ENCODE results near the gene LAMA5.

LAMA5 gene

DNA sequence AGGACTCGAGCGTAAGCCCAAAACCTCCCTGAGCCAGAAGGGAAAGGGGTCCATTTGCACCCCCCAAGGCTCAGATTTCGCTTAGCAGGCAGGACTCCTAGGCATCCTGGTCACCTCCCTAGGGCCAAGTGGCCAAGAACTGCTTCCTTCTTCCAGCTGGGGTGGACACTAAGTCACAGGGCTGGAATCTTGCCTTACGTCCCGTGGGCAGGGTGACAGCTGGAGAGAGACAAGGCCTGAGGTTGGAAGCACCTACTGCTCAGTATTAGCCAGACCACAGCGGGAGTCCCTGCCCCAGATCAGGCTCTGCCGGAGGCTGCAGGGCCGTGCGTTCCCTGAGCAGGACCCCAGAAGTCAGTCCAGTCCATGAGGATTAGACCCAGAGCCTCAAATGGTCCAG, 19.7 kb downstream of the LAMA5 start:
- Histone ChIP-seq H3K9ac (ENCODE audit: low read depth, low read length) (no peak overlapping the region), H3K9me3 (ENCODE audit: insufficient read depth, low read length, severe bottlenecking) (peaks cover 2% of the 10 kb centered on the region), H3K27me3 (ENCODE audit: insufficient read depth, low read length, poor library complexity) (no peaks in the 10 kb centered on the region), H3K36me3 (ENCODE audit: insufficient read depth, low read length) (no peaks in the 10 kb centered on the region), H3K4me3 (ENCODE audit: low read depth in 1 of 2, low read length in 2 of 2) (no peak overlapping the region), H3K4me1 (ENCODE audit: insufficient read depth, low read length) (no peaks in the 10 kb centered on the region), H3K4me2 (ENCODE audit: insufficient read depth, low read length) (no peak overlapping the region), H3K27ac (ENCODE audit: low read length) (no peak overlapping the region), H2AFZ (ENCODE audit: low read depth, low read length) (no peak overlapping the region), H3K79me2 (ENCODE audit: insufficient read depth, low read length) (no peaks in the 10 kb centered on the region), H4K20me1 (ENCODE audit: insufficient read depth, low read length) (no peaks in the 10 kb centered on the region; the same call in 1 of the 2 replicates)
- ATAC-seq (ENCODE audit: insufficient read depth, low read depth) (no peak), DNase-seq (no peak)
- no peak for TF ChIP-seq EZH2 (IDR thresholded peaks at IDR 0.05; ENCODE audit: borderline replicate concordance, low read depth, low read length, severe bottlenecking)
- TF ChIP-seq, protein P1, sequence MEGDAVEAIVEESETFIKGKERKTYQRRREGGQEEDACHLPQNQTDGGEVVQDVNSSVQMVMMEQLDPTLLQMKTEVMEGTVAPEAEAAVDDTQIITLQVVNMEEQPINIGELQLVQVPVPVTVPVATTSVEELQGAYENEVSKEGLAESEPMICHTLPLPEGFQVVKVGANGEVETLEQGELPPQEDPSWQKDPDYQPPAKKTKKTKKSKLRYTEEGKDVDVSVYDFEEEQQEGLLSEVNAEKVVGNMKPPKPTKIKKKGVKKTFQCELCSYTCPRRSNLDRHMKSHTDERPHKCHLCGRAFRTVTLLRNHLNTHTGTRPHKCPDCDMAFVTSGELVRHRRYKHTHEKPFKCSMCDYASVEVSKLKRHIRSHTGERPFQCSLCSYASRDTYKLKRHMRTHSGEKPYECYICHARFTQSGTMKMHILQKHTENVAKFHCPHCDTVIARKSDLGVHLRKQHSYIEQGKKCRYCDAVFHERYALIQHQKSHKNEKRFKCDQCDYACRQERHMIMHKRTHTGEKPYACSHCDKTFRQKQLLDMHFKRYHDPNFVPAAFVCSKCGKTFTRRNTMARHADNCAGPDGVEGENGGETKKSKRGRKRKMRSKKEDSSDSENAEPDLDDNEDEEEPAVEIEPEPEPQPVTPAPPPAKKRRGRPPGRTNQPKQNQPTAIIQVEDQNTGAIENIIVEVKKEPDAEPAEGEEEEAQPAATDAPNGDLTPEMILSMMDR (IDR thresholded peaks at IDR 0.05; ENCODE audit: borderline replicate concordance, extremely low read depth, low read length, poor library complexity, severe bottlenecking): no peak

DNA sequence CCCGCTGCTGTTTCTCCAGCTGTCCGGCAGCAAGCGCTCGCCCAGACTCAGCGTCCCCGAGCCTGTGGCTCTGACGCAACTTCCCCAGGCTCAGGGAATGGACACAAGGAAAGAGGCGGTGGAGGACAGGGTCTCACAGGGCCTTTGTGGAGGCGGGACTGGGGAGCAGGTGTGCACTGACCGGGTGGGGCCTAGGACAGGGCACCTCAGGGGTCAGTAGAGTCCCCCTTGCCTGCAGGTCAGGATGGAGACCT, 20.0 kb downstream of the LAMA5 start:
- no peak overlapping the region for H3K4me3 ChIP-seq (ENCODE audit: low read depth in 1 of 2, low read length in 2 of 2)
- H3K27me3 ChIP-seq (ENCODE audit: insufficient read depth, low read length, poor library complexity): no peaks in the 10 kb centered on the region
- no peak for TF ChIP-seq EZH2 (IDR thresholded peaks at IDR 0.05; ENCODE audit: borderline replicate concordance, low read depth, low read length, severe bottlenecking)
- TF ChIP-seq, protein P1 (IDR thresholded peaks at IDR 0.05; ENCODE audit: borderline replicate concordance, extremely low read depth, low read length, poor library complexity, severe bottlenecking): no peak
- DNase-seq (no peak), ATAC-seq (ENCODE audit: insufficient read depth, low read depth) (no peak)
- no peak overlapping the region for H3K9ac ChIP-seq (ENCODE audit: low read depth, low read length)
- no peaks in the 10 kb centered on the region; the same call in 1 of the 2 replicates for H4K20me1 ChIP-seq (ENCODE audit: insufficient read depth, low read length)
- H3K36me3 ChIP-seq (ENCODE audit: insufficient read depth, low read length): no peaks in the 10 kb centered on the region
- peaks cover 2% of the 10 kb centered on the region for H3K9me3 ChIP-seq (ENCODE audit: insufficient read depth, low read length, severe bottlenecking)
- H3K79me2 ChIP-seq (ENCODE audit: insufficient read depth, low read length): no peaks in the 10 kb centered on the region
- no peak overlapping the region for H3K4me2 ChIP-seq (ENCODE audit: insufficient read depth, low read length)
- H3K4me1 ChIP-seq (ENCODE audit: insufficient read depth, low read length): no peaks in the 10 kb centered on the region
- no peak overlapping the region for H3K27ac ChIP-seq (ENCODE audit: low read length)
- H2AFZ ChIP-seq (ENCODE audit: low read depth, low read length): no peak overlapping the region

DNA sequence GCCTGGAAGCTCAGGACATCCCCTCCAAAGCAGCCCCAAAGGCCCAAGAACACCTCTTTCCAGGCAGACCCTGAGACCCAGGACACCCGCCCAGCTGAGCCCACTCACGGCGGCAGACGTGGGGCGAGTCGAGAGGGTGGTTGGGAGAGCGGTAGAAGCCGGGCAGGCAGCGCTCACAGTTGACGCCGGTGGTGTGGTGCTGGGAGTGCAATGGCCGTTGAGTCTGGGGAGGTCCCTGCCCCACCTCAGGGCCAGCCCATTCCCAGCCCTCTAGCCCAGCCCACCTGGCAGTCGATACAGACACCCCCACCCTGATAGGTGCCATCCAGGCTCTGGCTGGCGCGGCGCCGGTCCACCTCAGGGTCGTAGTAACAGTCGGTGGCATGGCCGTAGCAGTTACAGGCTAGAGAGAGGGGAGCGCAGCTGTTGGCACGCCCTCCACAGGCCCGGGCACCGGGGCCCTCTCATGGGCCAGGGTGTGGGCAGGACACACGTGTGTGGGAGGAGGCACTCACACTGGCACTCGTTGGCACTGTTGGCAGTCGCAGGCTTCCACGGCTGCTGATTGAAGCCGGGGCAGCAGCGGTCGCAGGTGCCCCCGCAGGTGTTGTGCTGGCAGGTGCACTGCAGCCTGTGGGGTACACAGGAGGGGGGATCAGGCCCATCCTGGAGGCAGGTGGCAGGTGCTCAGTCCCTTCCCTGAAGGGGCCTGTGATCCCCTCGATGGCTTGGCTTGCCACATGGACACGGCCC, 20.5 kb downstream of the LAMA5 start:
- no peak overlapping the region for H3K4me2 ChIP-seq (ENCODE audit: insufficient read depth, low read length)

More for the DNA sequence above, 20.5 kb downstream of the LAMA5 start:
- no peak overlapping the region for H2AFZ ChIP-seq (ENCODE audit: low read depth, low read length)
- H3K9me3 ChIP-seq (ENCODE audit: insufficient read depth, low read length, severe bottlenecking): peaks cover 2% of the 10 kb centered on the region
- H3K4me1 ChIP-seq (ENCODE audit: insufficient read depth, low read length): no peaks in the 10 kb centered on the region
- H4K20me1 ChIP-seq (ENCODE audit: insufficient read depth, low read length): no peaks in the 10 kb centered on the region; the same call in 1 of the 2 replicates
- DNase-seq (no peak), ATAC-seq (ENCODE audit: insufficient read depth, low read depth) (no peak)
- H3K9ac ChIP-seq (ENCODE audit: low read depth, low read length): no peak overlapping the region
- H3K4me3 ChIP-seq (ENCODE audit: low read depth in 1 of 2, low read length in 2 of 2): no peak overlapping the region
- no peak for TF ChIP-seq EZH2 (IDR thresholded peaks at IDR 0.05; ENCODE audit: borderline replicate concordance, low read depth, low read length, severe bottlenecking)
- TF ChIP-seq, protein P1 (IDR thresholded peaks at IDR 0.05; ENCODE audit: borderline replicate concordance, extremely low read depth, low read length, poor library complexity, severe bottlenecking): no peak
- H3K27me3 ChIP-seq (ENCODE audit: insufficient read depth, low read length, poor library complexity): no peaks in the 10 kb centered on the region
- no peaks in the 10 kb centered on the region for H3K36me3 ChIP-seq (ENCODE audit: insufficient read depth, low read length)
- no peak overlapping the region for H3K27ac ChIP-seq (ENCODE audit: low read length)
- no peaks in the 10 kb centered on the region for H3K79me2 ChIP-seq (ENCODE audit: insufficient read depth, low read length)
